H4 (cell line): Measurements from ENCODE around the gene CXCL1. TPM values are rescaled to one million over a fixed set of nuclear protein-coding genes. Genes with fewer than 3 reads are reported as not detected.
A peak's percentile ranks its signal among the peaks of the same experiment; 100 is the strongest.

Experiments used
- DNase-seq: peaks from one replicate; pipeline ENCODE4 v3.0.0-alpha.2; 2015; ENCODE audit warnings: low spot score
- total RNA-seq: library from RNA; depleted of rRNA; stranded (reverse); fragments of >200 nt; shearing (Covaris generic); gene quantifications from 2 replicates; pipeline ENCODE4 v1.2.3, GENCODE V29; 2014

CXCL1 gene
- total RNA-seq, 1 experiment from 2014 or later = not detected

DNA sequence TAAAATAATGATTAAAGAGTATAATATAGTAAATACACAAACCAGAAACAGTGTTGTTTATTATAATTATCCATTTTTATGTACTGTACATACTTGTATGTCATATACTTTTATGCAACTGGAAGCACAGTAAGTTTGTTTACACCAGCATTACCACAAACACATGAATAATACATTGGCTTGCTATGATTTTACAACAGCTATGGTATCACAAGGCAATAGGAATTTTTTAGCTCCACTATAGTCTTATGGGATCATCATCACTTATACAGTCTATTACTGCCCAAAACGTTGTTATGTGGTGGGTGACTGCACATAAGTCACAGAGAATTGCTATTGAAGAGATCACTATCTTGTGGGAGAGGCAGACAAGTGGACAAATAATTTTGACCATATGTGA is 17.9 kb upstream of the CXCL1 start:
- DNase-seq = no peak

DNA sequence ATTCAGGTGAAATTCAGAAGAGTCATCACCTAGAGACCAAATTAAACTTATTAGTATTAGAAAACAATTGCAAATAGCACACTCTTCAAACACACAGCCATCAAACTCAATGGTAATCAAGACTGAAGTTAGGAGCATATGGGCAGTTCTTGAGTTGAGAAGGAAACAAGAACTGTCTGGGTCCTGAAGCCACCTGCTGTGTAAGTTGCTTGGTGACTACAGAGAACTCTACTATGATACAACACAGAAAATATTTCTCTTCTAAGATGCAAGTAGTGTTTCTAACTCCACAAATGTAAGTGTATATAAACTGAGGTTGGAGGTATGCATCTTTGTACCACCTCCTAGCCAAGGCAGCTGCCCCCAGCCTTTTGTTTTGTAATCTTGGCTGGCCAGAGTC is 16.4 kb upstream of the CXCL1 start:
- no peak for DNase-seq

DNA sequence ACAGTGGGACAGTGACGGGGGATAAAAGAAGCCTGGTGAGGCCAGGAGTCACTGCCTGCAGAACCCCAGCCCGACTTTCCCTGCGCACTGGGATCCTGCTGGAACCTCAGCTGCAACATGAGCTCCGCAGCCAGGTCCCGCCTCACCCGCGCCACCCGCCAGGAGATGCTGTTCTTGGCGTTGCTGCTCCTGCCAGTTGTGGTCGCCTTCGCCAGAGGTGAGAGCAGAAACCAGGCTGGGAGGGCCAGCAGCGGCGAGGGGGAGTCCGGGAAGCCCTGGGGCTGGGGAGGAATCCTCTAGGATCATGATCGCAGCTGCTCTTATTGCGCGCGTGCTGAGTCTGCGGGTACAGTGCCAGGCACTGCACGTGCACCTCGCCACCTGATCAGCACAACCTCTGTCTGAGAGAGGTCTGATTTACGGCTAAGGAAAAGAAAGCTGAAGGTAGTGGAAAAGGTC is 15.9 kb upstream of the CXCL1 start, which contains the start of gene PF4V1:
TSS of gene PF4V1 (plus strand) at position 51 of the 459 bp plus-strand sequence. CDS start at position 118, 67 bp downstream.
- DNase-seq = no peak

DNA sequence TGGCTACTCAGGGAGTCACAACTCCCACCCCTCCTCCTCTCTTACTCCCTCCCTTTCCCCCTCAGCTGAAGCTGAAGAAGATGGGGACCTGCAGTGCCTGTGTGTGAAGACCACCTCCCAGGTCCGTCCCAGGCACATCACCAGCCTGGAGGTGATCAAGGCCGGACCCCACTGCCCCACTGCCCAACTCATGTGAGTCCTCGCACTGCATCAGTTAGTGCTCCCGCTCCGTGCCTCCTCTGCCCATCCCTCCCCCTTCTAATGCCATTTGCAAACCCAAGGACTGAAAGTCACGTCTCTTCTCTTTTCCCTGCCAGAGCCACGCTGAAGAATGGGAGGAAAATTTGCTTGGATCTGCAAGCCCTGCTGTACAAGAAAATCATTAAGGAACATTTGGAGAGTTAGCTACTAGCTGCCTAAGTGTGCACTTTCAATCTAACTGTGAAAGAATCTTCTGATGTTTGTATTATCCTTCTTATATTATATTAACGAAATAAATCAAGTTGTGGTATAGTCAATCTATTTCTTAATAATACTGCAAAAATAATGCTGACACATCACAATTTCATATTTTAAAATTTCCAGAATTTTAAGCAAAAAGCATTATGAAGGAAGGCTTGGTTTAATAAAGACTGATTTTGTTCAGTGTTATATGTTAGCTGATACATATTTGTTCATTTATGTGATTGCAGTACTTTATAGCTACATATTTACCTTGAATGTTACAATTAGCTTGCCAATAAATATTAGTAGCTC is 15.3 kb upstream of the CXCL1 start:
- no peak for DNase-seq

DNA sequence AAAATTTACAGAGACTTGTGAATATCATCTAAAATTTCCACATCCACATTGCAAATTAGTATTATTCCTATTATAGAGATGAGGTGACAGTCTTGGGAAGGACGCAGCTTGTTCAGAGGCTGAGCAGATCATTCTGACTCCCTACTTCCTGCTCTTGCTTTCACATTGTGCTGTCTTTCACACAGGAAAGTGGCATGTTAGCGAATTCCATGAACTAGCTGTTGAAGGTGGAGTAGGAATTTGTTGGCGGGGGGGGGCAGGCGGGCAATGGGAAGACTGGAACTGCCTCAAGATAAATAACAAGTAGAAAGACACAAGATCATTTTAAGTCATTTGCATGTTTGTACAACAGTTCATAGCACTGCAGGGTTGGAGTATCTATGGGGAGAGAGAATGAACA is 13.8 kb upstream of the CXCL1 start:
- no peak for DNase-seq

DNA sequence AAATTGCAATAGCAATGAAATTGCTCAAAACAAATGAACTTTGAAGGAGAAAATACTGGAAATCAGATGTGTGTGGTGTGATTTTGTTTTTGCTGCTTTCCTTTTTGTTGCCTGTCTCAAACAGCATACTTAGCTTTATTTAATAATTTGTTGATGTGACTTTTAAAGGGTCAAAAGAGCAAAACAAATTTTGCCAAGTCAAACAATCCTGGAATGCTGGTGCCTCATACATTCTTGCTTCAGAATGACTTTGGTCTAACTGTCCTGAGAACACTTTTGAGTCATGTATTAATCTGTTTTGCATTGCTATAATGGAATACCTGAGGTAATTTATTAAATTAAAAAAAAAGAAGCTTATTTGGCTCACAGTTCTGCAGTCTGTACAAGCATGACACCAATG is 12.7 kb upstream of the CXCL1 start:
- DNase-seq = no peak

DNA sequence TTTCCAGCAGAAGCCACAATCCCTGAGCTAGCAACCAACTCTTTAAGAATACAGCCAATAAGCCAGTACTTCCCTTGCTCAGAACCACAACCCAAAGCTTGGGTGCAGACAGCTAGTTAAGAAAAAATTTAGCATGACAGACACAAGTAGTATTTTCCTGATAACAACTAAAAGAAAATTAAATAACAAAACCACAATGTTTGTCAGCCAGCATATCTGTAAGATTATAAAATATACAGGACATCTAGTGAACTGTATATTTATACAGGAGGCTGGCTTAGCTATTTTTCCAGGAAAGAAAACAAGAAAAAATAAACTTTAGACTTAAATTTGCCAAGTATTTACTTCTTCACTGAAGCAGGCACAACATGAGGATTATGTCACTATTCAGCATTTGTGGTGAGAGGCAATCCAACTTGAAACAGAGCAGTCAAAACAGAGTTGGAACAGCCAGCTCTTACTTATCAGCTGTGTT is 9.5 kb upstream of the CXCL1 start:
- peak; percentile 94 for DNase-seq

DNA sequence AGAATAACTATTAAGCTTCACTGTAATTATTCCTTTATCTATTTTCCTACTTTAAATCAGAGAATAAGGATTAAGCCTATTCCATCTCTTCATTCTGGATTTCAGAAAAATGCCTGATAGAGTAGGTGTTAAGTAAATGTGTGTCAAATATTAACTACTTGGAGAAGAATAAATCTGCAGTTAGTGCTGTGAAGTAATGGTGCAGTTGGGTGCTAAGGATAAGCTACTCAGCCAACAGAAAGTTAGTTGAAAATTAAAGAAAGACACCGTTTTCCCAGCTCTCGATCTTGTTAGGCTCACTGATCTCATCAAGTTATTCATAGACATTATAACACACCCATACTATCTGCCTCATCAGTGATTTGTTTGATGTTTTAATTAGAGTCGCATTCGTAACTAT is 9.0 kb upstream of the CXCL1 start:
- DNase-seq = no peak

DNA sequence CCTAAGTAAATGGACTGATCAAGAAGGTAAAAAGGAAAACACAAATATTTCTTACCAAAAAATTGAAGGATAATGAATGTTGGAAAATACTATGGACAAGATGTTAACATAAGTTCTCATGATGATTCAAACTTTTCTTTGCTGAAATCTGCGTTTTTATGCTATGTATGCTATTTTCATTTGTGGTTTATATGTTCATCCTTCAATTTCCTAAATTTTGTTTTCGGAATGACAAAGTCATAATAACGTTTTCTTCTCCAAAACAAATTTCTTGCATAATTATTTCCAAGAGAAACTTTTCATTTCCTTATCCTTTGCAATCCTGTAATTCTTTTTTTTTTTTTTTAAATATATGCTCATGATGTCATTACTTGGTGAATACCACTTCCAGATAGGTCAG is 8.3 kb upstream of the CXCL1 start:
- DNase-seq = no peak

DNA sequence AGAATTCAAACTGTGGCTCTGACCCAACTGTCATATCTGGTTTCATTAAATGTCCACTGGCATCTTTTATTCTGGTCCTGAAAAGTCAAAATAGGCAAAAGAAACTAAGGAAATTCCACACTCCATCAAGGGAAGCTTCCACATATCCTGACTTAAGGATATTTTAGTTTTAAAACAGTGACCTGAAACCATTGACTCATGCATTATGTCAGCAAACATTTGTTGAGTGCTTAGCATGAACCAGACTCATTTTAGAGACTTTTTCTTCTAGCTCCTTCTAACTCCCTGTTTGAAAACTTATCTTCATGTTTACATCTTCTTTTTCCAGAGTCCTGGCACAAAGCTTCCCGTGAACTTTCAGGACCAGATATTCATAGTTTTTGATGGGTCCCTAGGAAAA is 6.9 kb upstream of the CXCL1 start:
- no peak for DNase-seq

DNA sequence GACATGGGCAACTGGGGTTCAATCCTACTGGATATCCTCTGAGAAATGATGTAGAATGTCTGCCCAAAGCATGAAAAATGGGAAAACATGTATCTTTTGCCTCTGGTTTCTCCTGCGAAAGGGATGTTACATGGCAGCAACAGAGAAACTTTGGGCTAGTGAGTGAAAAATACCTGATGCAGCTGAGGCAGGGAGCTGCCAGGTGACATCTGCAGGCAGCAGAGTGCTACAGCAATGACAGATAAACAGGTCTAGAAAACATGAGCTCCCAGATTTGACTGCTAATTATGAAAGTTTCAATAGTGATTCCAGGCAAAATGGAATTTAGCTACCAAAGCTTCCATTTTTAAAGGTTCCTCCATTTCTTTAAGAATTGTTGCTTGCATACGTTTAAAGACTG is 4.8 kb upstream of the CXCL1 start:
- DNase-seq = no peak

DNA sequence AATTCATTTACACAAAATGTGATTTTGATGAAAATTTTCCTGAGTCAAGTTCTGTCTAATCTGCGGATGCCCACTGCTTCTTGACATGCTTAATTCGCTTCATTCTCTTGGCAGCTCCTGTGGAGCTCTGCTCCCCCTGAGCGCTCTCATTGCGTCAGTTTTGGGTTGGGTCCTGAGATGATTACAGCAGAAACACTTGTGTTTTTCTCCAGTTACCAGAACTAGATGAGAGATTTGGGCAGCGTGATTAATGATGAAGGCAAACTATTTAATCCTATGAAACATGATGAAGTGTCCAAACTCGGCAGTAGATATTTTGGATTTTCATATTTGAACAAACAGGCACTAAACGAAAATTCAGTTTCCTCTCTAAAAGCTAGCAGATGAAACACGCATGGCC is 4.2 kb upstream of the CXCL1 start:
- no peak for DNase-seq

DNA sequence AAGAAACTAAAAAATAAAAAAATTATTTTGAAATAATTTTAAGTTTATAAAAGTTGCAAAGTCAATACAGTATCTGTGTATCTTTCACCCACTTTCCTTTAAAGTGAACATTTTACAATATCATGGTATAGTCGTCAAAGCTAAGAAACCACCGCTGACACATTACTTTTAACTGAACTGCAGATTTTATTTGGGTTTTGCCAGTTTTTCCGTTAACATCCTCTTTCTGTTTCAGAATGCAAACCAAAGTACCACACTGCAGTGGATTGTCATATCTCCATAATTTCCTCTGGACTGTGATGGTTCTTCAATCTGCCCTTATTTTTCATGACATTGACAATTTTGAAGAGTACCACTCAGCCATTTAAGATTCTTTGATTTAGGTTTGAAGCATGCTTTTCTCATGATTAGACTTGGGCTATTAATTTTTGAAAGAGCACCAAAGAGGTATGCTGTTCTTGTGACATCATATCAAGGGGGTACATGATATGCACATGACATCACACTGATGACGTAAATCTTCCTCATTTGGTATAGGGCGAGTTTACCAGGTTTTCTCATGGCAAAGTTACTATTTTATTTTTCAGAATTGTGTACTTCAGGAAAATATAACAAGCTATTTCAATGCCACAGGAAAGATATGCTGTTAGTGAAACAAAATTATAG is 3.6 kb upstream of the CXCL1 start:
- DNase-seq = no peak

DNA sequence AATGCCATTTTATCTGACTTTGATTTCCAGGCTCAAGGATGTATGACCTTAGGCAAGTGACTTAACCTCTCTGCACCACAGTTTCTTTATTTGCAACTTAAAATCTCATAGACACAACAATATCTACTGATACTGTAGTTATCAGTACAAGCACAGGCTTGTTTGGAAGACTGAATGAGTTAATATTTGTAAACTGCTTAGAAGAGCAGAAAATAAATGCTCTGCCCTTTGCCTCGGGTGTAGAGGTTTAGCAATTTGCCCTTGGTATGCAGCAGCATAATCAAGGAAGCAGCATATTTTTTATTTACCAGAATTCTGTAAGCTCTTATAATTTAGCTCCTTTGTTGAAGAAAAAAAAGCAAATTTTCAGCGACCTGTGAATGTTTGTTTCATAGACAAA is 2.9 kb upstream of the CXCL1 start:
- no peak for DNase-seq

DNA sequence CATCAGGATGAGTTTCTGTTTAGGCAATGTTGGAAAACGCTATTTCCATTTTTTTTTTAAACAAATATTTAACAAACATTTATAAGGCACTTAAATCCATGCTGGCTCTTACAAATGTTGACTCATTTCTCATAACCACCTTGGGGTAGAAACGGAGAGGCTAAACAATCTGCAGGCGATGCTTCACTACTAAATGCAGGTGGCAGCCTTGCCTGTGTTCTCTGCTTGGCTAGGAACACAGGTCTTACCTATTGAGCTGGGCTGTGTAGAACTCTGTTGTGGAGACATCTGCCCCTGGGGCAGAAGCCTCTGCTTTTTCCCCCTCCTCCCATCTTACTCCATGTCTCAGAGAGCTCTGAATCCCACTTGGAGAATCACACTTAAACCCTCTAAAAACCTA is 1.4 kb upstream of the CXCL1 start:
- no peak for DNase-seq

DNA sequence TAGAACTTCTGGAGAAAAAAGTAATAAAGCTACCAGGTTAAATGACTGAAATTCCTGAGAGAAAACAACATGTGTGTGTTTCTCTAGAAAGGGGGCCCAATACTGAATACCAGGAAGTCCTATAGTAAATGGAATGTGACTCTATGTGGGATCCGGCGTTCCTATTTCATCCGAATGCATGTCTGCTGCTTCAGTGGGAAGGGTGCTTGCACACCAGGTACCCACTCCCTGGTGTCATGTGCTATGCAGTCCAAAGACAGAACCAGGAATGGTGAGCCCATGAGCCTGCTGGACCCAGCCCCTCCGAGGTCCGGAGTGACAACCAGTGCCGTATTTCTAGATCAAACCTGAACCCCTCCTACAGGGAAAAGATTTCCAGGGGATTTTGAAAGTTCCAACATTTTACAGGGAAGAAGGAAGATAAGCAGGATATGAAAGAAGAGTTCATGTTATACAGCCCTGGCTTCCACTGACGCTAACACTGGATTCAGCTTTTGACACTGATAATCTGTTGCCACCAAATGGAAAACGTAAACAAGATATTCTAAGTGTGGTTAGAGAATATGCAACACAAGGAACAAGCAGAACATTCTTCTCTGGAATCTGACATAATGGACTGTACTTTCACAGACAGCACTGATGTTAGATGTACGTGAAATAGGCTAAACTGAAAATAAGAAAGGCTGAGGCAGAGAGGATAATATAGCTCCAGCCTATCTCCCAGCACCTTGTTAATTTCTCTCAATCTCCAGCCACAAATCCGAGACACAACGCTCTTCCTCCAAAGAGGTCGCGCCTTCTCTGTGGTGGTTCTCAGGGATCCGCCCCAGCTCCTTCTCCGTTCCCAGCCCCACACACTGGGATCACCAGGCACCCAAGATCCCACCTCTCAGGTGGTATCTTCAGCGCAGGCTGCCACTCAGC is 725 bp upstream of the CXCL1 start:
- no peak for DNase-seq

DNA sequence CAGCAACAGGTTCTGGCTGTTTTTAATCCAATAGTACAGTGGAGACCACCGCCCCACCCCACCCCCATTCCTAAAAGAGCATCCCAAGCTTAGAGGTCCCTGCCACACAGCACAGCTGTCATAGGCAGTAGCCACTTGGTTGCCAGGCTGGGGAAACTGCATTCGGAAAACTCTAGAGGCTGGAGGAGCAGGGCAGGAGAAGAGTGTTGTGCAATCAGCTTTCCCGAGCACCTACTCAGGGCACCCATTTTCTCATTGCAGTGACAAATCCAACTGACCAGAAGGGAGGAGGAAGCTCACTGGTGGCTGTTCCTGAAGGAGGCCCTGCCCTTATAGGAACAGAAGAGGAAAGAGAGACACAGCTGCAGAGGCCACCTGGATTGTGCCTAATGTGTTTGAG is 1.1 kb downstream of the CXCL1 start:
- no peak for DNase-seq

DNA sequence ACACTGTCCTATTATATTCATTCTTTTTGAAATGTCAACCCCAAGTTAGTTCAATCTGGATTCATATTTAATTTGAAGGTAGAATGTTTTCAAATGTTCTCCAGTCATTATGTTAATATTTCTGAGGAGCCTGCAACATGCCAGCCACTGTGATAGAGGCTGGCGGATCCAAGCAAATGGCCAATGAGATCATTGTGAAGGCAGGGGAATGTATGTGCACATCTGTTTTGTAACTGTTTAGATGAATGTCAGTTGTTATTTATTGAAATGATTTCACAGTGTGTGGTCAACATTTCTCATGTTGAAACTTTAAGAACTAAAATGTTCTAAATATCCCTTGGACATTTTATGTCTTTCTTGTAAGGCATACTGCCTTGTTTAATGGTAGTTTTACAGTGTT is 1.6 kb downstream of the CXCL1 start:
- no peak for DNase-seq

DNA sequence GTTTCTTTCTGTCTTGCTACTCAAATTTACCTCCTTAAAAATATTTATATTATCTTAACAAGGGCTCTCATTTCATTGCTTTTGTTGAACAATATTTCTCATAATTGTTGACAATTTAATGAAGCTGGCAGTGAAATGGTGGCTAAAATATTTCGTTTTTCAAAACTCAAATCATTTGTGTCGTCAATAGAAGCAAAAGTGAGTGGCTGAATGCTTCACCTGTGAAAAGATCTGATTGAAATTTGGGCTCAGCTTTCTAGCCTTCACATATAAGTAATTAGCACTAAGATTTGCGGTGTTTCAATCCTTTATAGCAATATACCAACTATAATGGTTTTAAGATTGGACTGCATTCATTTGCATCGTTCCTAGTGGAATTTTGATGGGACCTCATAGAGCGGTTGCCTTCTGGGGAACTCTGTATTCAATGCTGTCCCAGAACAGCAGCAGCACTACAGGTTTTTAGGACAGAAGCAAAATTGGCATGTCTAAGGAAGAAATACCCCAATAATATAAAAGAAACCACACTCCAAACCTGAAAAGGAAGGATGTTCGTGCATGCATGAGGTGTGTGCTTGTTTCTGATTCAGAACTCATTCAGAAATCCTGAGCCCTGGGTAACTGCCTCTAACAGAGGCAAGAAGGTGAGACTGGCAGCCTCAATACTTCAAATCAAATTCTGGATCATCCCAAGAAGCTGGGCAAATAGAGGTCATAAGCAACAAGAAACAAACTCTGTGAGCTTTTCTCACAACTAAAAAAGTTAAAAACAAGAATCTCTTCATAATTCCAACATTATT is 2.5 kb downstream of the CXCL1 start:
- DNase-seq = no peak

DNA sequence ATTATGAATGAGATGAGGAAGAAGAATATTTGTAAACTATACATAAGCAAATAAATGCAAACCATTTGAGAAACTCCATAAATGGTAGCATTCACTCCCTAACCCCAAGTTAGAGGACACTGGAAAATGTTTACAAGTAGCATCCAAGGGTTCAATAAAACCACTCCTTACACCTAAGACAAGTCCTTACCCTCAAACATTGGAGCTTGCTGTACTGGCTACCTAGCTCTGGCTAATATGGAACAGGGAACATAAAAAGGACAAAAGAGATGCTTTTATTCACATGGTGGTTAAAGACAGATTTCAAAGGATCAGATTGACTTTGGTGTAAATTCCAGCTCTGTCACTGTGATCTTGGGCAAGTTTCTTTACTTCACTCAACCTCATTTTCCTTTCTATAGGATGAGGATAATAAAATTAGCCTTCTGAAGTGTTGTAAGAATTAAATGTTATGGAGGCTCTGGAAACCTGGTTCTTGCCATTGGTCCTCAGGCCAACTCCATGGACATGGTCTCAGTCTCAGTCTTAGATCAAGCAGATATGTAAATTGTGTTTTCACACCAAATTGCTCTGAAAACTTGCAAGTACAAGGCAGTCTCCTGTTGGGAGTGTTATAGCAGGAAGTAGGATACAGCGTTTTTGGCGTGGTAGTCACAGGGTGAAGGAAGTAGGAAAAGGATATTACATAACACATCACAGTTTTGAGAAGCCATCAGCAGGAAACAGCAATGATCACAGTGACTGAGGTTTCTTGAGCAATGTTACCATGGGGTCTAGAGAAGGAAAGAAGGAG is 3.3 kb downstream of the CXCL1 start:
- no peak for DNase-seq

DNA sequence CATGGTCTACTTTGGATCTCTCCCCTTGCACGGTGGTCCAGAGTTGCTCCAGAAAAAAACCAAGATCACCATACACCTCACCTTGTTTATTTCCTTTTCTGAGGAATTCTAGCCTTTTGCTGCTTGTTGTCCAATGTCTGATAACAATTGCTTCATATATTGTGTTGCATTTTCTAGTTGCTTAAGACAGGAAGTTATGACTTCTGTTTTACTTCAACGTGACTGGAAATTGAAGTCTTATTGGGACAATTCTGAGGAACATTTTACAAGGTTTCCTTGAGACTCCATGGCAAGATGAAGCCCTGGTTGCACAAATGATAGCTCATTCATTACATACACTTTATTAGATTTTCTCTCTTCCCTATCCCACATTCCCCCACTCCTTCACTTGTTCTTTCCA is 5.2 kb downstream of the CXCL1 start:
- no peak for DNase-seq
